Right lobe of liver (tissue), 6 donors: ENCODE measurements around the gene RAB10. TPM values are rescaled to one million over a fixed set of nuclear protein-coding genes. Genes with fewer than 3 reads are reported as not detected.
"Not testable (repeated sequence)": the region's sequence is repeated elsewhere in the genome, so short reads cannot be mapped to it uniquely, and the experiment has no call there.

Source experiments
- ATAC-seq, 4 donors: fragments of 200-7000 bp; cut with Tn5 transposase; one replicate each; pipeline ENCODE4 v1.9.1; 2020; ENCODE audit warnings: mild to moderate bottlenecking in 4 of 4, moderate library complexity in 4 of 4
- DNase-seq, 3 donors: peaks; one replicate each; pipeline ENCODE4 v3.0.0-alpha.2; 2020
- H3K27ac ChIP-seq, 3 donors: fragments of 200-600 bp; one replicate each; pipeline ENCODE4 v1.8.0; 2022
- H3K27me3 ChIP-seq, 2 donors: fragments of 200-600 bp; one replicate each; pipeline ENCODE4 v1.8.0; 2022
- H3K36me3 ChIP-seq, 4 donors: fragments of 200-600 bp; sonication (generic) in 1 of 4; one replicate each; pipeline versions ENCODE4 v1.5.1 to v1.8.0; 2017 to 2022; ENCODE audit warnings: control low read depth in 1 of 4
- H3K4me1 ChIP-seq, 4 donors: fragments of 200-600 bp; sonication (generic) in 1 of 4; one replicate each; pipeline versions ENCODE4 v1.5.1 to v1.8.0; 2017 to 2022; ENCODE audit warnings: control low read depth in 1 of 4
- H3K4me3 ChIP-seq, 3 donors: fragments of 200-600 bp; one replicate each; pipeline ENCODE4 v1.8.0; 2022
- H3K9me3 ChIP-seq, 4 donors: fragments of 200-600 bp; sonication (generic) in 1 of 4; one replicate each; pipeline versions ENCODE4 v1.5.1 to v1.8.0; 2017 to 2022; ENCODE audit warnings: control low read depth in 1 of 4
- CTCF ChIP-seq, 4 donors: fragments of 200-600 bp in 3 of 4; fragments of 450-650 bp in 1 of 4; IDR thresholded peaks; one replicate each; pipeline versions ENCODE4 v1.5.1 to v1.8.0; 2016 to 2022; ENCODE audit warnings: antibody characterized with exemption in 4 of 4, mild to moderate bottlenecking in 2 of 4
- POLR2A ChIP-seq: fragments of 450-650 bp; IDR thresholded peaks from one replicate; pipeline ENCODE4 v1.6.1; 2017; ENCODE audit warnings: antibody characterized with exemption, mild to moderate bottlenecking
- WGBS: methylation state at CpG from one replicate; pipeline ENCODE4 v1.1.6; 2018; ENCODE audit warnings: low coverage, low lambda C conversion rate; ENCODE audit not compliant: insufficient coverage; ENCODE audit errors: missing lambda C conversion rate; 5-methylcytosine and 5-hydroxymethylcytosine counted together
- intact Hi-C, 2 donors: fragments of 100-400 bp; cut with DNase I; formaldehyde crosslinking; loops; one replicate each; pipeline versions ENCODE4 v1.11.2 to v1.14.1; 2022
- total RNA-seq, 6 experiments: library from RNA; depleted of rRNA in 2 of 6; stranded (reverse); fragments of >200 nt in 2 of 6; fragmentation: NEBNext Ultra II Directional in 3 of 6; extraction: Animal tissue kit (Norgen Biotek cat#: 25700) in 3 of 6; gene quantifications; one replicate each; pipeline versions ENCODE4 v1.1.0 to v1.2.4, GENCODE V29; 2016 to 2023
- donor health status: DM: no; HTN: yes; CAD: no.
- donor health status: DM: no; HTN: no; CAD: no.
- donor health status: DM: no; HTN: no; CAD: no.
- donor health status: DM: no; HTN: yes; CAD: no.
- donor health status: DM: no; HTN: yes; CAD: no.

Gene RAB10
- total RNA-seq, 6 experiments from 2014 or later = 41.6 to 95.1 (median 70.6) TPM

DNA sequence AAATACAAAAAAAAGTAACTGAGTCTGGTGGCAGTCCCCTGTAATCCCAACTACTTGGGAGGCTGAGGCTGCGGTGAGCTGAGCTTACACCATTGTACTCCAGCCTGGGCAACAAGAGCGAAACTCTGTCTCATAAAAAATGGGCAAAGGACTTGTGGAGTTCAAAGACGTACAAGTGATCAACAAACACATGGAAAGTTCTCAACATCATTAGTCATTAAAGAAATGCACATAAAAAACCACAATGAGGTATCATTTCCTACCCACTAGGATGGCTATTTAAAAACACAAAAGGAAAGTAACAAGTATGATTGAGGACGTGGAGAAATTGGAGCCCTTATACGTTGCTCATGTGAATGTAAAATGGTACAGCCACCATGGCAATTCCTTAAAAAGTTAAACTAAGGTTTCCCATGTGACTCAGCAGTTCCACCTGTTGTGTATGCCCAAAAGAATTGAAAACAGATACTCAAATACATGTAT lies 52.3 kb downstream of the RAB10 start:
- TF ChIP-seq POLR2A = no peak
- no peak for TF ChIP-seq CTCF (IDR thresholded peaks at IDR 0.05)
- no peaks in the 10 kb centered on the region for H3K4me1 ChIP-seq
- H3K27me3 ChIP-seq = no peaks in the 10 kb centered on the region
- 61% methylated on average over 5 of the region's 5 CpGs for WGBS
- intact Hi-C loops = no loop called here
- no peak overlapping the region for H3K4me3 ChIP-seq
- ATAC-seq (no peak), DNase-seq (no peak)
- H3K36me3 ChIP-seq = no peaks in the 10 kb centered on the region
- no peaks in the 10 kb centered on the region for H3K9me3 ChIP-seq
- no peak overlapping the region for H3K27ac ChIP-seq

GRCh38 chr2:26086779-26087178 lies 52.9 kb downstream of the RAB10 start:
- TF ChIP-seq CTCF (IDR thresholded peaks at IDR 0.05) = no peak
- no peak for TF ChIP-seq POLR2A
- whole genome bisulfite sequencing = 72% methylated on average over 5 of the region's 5 CpGs
- Histone ChIP-seq H3K27me3 (no peaks in the 10 kb centered on the region), H3K9me3 (no peaks in the 10 kb centered on the region), H3K36me3 (no peaks in the 10 kb centered on the region), H3K27ac (no peak overlapping the region), H3K4me1 (no peaks in the 10 kb centered on the region), H3K4me3 (no peak overlapping the region)
- DNase-seq (no peak), ATAC-seq (no peak)
- intact Hi-C loops = no loop called here

GRCh38 chr2:26088038-26088643 lies 54.3 kb downstream of the RAB10 start:
- DNase-seq (no peak), ATAC-seq (peak; percentile 72 to 75 (median 73))
- TF ChIP-seq CTCF (IDR thresholded peaks at IDR 0.05) = peak; percentile 61 to 73 (median 67)
- no peak for TF ChIP-seq POLR2A
- intact Hi-C loops = no loop called here
- Histone ChIP-seq H3K9me3 (no peaks in the 10 kb centered on the region), H3K27ac (no peak overlapping the region), H3K4me1 (no peaks in the 10 kb centered on the region), H3K36me3 (no peaks in the 10 kb centered on the region), H3K27me3 (no peaks in the 10 kb centered on the region), H3K4me3 (no peak overlapping the region)
- 100% methylated on average over 1 of the region's 1 CpG for WGBS

GRCh38 chr2:26088931-26089330 lies 55.0 kb downstream of the RAB10 start:
- H3K36me3 ChIP-seq, DNase-seq, ATAC-seq, H3K4me1 ChIP-seq, H3K27ac ChIP-seq, intact Hi-C loops, H3K9me3 ChIP-seq, H3K4me3 ChIP-seq, H3K27me3 ChIP-seq: not testable (repeated sequence)
- 100% methylated on average over 3 of the region's 4 CpGs for WGBS

GRCh38 chr2:26089337-26089736 lies 55.5 kb downstream of the RAB10 start:
- H3K27ac ChIP-seq = no peak overlapping the region
- H3K36me3 ChIP-seq = no peaks in the 10 kb centered on the region
- no peaks in the 10 kb centered on the region for H3K9me3 ChIP-seq
- no peak overlapping the region for H3K4me3 ChIP-seq
- no peak for DNase-seq
- no peaks in the 10 kb centered on the region for H3K27me3 ChIP-seq
- H3K4me1 ChIP-seq = no peaks in the 10 kb centered on the region
- no peak for ATAC-seq
- intact Hi-C loops = no loop called here
- WGBS = 89% methylated on average over 2 of the region's 2 CpGs
- TF ChIP-seq POLR2A (no peak), CTCF (IDR thresholded peaks at IDR 0.05) (no peak)
